SU-DHL-6 (cell line): ENCODE measurements around the gene SMOC1.

Source experiments
- EZH2phosphoT487 ChIP-seq: fragments of 200-600 bp; sonication (generic), shearing (Covaris generic); conservative IDR thresholded peaks from 2 replicates; pipeline ENCODE4 v1.6.1; 2018; ENCODE audit warnings: mild to moderate bottlenecking, antibody characterized with exemption, low read length, moderate library complexity, mixed read lengths
- TF ChIP-seq, protein P1 (sequence below): fragments of 200-600 bp; sonication (generic); IDR thresholded peaks from one replicate; pipeline ENCODE4 v1.5.1; 2017; ENCODE audit warnings: antibody characterized with exemption, mild to moderate bottlenecking, low read length, moderate library complexity; ENCODE audit not compliant: insufficient read depth, poor library complexity, severe bottlenecking

DNA sequence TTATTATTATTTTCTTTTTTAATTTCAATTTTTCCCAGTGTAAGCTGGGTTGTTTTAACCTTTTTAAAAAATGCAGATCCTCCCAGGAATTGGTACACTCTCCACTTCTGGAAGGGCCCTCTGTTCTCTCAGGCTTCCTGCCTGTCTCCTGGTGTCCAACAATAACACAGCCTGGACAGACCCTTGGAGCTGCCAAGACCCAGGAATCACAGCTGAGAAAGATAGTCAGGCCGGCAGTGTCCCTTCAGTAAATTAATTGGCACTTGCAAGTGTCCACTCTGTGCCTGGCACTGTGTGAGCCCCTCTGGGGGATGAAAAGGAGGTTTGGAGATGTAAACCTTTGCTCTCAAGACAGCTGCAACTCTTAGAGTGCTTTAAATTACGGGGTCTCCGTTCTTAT is 113.3 kb downstream of the SMOC1 start:
- TF ChIP-seq, protein P1, sequence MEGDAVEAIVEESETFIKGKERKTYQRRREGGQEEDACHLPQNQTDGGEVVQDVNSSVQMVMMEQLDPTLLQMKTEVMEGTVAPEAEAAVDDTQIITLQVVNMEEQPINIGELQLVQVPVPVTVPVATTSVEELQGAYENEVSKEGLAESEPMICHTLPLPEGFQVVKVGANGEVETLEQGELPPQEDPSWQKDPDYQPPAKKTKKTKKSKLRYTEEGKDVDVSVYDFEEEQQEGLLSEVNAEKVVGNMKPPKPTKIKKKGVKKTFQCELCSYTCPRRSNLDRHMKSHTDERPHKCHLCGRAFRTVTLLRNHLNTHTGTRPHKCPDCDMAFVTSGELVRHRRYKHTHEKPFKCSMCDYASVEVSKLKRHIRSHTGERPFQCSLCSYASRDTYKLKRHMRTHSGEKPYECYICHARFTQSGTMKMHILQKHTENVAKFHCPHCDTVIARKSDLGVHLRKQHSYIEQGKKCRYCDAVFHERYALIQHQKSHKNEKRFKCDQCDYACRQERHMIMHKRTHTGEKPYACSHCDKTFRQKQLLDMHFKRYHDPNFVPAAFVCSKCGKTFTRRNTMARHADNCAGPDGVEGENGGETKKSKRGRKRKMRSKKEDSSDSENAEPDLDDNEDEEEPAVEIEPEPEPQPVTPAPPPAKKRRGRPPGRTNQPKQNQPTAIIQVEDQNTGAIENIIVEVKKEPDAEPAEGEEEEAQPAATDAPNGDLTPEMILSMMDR, result no peak
- no peak for TF ChIP-seq EZH2phosphoT487
